Measurements from ENCODE around the gene KCNF1. TPM values are rescaled to one million over a fixed set of nuclear protein-coding genes. Genes with fewer than 3 reads are reported as not detected.

KCNF1 gene
- total and polyA plus RNA-seq, 4 donors = 0.09 TPM; not detected in 3

DNA sequence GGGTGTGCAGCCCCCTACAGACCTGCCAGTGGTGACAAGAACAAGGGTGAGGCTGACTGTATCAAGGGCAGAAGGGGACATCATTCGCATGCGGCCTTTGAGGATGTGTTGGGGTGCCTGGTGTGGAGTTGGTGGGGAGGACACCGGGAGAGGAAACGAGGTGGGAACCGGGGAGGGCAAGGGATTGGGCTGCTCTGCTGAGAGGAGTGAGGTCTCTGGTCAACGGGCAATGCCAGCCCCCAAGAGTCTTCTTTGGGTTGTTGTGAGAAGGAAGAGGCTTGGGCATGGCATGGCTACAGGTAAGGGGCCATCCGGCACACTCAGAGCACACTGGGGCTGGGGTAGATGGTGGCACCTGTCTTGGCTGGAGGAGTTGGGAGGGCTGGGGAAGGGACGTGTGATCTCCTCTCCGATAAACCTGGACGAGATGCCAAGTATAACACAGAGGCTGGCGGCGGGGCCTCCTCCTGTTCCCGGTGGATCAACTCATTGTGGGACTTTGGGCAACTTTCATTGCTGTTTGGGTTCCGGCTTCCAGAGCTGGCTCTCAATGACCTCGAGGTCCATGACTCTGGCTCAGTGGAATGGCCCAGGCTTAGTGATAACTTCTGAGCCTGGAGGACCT is 37.0 kb downstream of the KCNF1 start:
- H3K9ac ChIP-seq (ENCODE audit: low read depth in 1 of 2, low read length in 2 of 2) = no peak overlapping the region
- no peaks in the 10 kb centered on the region for H3K36me3 ChIP-seq (ENCODE audit: control insufficient read depth in 4 of 4, insufficient read depth in 3 of 4, low read depth in 1 of 4, low read length in 3 of 4)
- no peak overlapping the region for H3K27ac ChIP-seq (ENCODE audit: low read depth in 1 of 2, low read length in 2 of 2)
- DNase-seq (ENCODE audit: low spot score) = no peak
- peaks cover 0 to 4% (median 0%) of the 10 kb centered on the region in 4 donors for H3K27me3 ChIP-seq (ENCODE audit: control insufficient read depth in 4 of 4, insufficient read depth in 4 of 4, low read length in 3 of 4)
- H3K9me3 ChIP-seq (ENCODE audit: control insufficient read depth in 4 of 4, low read length in 3 of 4) = no peaks in the 10 kb centered on the region
- no peaks in the 10 kb centered on the region for H3K4me1 ChIP-seq (ENCODE audit: control insufficient read depth in 4 of 4, insufficient read depth in 4 of 4, low read length in 3 of 4)
- no peak overlapping the region for H3K4me3 ChIP-seq (ENCODE audit: low read depth in 1 of 3, low read length in 3 of 3)
- TF ChIP-seq SP1 (IDR thresholded peaks at IDR 0.05) (no peak), YY1 (IDR thresholded peaks at IDR 0.05) (no peak), TAF1 (conservative IDR thresholded peaks at IDR 0.05) (no peak), RXRA (IDR thresholded peaks at IDR 0.05) (no peak), GABPA (IDR thresholded peaks at IDR 0.05 in 1 of 2, conservative IDR thresholded peaks at IDR 0.05 in 1 of 2) (no peak), HNF4G (IDR thresholded peaks at IDR 0.05) (no peak)
- TF ChIP-seq, protein P1, sequence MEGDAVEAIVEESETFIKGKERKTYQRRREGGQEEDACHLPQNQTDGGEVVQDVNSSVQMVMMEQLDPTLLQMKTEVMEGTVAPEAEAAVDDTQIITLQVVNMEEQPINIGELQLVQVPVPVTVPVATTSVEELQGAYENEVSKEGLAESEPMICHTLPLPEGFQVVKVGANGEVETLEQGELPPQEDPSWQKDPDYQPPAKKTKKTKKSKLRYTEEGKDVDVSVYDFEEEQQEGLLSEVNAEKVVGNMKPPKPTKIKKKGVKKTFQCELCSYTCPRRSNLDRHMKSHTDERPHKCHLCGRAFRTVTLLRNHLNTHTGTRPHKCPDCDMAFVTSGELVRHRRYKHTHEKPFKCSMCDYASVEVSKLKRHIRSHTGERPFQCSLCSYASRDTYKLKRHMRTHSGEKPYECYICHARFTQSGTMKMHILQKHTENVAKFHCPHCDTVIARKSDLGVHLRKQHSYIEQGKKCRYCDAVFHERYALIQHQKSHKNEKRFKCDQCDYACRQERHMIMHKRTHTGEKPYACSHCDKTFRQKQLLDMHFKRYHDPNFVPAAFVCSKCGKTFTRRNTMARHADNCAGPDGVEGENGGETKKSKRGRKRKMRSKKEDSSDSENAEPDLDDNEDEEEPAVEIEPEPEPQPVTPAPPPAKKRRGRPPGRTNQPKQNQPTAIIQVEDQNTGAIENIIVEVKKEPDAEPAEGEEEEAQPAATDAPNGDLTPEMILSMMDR (IDR thresholded peaks at IDR 0.05; ENCODE audit: low read depth, low read length, missing input control) = no peak
- TF ChIP-seq, protein P2, sequence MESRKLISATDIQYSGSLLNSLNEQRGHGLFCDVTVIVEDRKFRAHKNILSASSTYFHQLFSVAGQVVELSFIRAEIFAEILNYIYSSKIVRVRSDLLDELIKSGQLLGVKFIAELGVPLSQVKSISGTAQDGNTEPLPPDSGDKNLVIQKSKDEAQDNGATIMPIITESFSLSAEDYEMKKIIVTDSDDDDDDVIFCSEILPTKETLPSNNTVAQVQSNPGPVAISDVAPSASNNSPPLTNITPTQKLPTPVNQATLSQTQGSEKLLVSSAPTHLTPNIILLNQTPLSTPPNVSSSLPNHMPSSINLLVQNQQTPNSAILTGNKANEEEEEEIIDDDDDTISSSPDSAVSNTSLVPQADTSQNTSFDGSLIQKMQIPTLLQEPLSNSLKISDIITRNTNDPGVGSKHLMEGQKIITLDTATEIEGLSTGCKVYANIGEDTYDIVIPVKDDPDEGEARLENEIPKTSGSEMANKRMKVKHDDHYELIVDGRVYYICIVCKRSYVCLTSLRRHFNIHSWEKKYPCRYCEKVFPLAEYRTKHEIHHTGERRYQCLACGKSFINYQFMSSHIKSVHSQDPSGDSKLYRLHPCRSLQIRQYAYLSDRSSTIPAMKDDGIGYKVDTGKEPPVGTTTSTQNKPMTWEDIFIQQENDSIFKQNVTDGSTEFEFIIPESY (IDR thresholded peaks at IDR 0.05) = no peak
- TF ChIP-seq, protein P3, sequence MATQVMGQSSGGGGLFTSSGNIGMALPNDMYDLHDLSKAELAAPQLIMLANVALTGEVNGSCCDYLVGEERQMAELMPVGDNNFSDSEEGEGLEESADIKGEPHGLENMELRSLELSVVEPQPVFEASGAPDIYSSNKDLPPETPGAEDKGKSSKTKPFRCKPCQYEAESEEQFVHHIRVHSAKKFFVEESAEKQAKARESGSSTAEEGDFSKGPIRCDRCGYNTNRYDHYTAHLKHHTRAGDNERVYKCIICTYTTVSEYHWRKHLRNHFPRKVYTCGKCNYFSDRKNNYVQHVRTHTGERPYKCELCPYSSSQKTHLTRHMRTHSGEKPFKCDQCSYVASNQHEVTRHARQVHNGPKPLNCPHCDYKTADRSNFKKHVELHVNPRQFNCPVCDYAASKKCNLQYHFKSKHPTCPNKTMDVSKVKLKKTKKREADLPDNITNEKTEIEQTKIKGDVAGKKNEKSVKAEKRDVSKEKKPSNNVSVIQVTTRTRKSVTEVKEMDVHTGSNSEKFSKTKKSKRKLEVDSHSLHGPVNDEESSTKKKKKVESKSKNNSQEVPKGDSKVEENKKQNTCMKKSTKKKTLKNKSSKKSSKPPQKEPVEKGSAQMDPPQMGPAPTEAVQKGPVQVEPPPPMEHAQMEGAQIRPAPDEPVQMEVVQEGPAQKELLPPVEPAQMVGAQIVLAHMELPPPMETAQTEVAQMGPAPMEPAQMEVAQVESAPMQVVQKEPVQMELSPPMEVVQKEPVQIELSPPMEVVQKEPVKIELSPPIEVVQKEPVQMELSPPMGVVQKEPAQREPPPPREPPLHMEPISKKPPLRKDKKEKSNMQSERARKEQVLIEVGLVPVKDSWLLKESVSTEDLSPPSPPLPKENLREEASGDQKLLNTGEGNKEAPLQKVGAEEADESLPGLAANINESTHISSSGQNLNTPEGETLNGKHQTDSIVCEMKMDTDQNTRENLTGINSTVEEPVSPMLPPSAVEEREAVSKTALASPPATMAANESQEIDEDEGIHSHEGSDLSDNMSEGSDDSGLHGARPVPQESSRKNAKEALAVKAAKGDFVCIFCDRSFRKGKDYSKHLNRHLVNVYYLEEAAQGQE (IDR thresholded peaks at IDR 0.05) = no peak
- TF ChIP-seq, protein P4, sequence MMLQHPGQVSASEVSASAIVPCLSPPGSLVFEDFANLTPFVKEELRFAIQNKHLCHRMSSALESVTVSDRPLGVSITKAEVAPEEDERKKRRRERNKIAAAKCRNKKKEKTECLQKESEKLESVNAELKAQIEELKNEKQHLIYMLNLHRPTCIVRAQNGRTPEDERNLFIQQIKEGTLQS (IDR thresholded peaks at IDR 0.05) = no peak
- 86% methylated on average over 15 of the region's 15 CpGs for WGBS

DNA sequence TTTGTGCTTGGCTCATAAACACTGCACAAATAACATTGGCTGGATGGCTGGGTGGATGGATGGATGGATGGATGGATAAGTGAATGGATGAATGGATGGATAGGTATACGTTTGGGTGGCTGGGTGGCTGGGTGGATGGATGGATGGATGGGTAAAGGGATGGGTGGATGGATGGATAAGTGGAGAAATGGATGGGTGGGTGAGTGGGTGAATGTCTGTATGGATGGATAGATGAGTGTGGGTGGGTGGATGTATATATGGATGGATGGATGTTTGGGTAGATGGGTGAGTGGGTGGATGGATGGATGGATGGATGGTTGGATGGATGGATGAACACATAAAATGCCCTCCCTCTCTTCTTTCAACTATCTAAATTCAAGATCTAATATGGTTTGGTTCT is 38.1 kb downstream of the KCNF1 start:
- H3K4me1 ChIP-seq (ENCODE audit: control insufficient read depth in 4 of 4, insufficient read depth in 4 of 4, low read length in 3 of 4) = no peaks in the 10 kb centered on the region
- no peak overlapping the region for H3K27ac ChIP-seq (ENCODE audit: low read depth in 1 of 2, low read length in 2 of 2)
- no peaks in the 10 kb centered on the region for H3K36me3 ChIP-seq (ENCODE audit: control insufficient read depth in 4 of 4, insufficient read depth in 3 of 4, low read depth in 1 of 4, low read length in 3 of 4)
- DNase-seq (ENCODE audit: low spot score) = no peak
- no peak overlapping the region for H3K4me3 ChIP-seq (ENCODE audit: low read depth in 1 of 3, low read length in 3 of 3)
- WGBS = 59% methylated on average over 1 of the region's 1 CpG
- no peaks in the 10 kb centered on the region for H3K9me3 ChIP-seq (ENCODE audit: control insufficient read depth in 4 of 4, low read length in 3 of 4)
- no peak overlapping the region for H3K9ac ChIP-seq (ENCODE audit: low read depth in 1 of 2, low read length in 2 of 2)
- TF ChIP-seq RAD21 (IDR thresholded peaks at IDR 0.05) = no peak
- TF ChIP-seq, protein P2 (IDR thresholded peaks at IDR 0.05) = no peak
- TF ChIP-seq YY1 (IDR thresholded peaks at IDR 0.05) = no peak
- no peak for TF ChIP-seq RXRA (IDR thresholded peaks at IDR 0.05)
- no peak for TF ChIP-seq TAF1 (conservative IDR thresholded peaks at IDR 0.05)
- TF ChIP-seq, protein P3 (IDR thresholded peaks at IDR 0.05) = no peak
- no peak for TF ChIP-seq FOXA1 (IDR thresholded peaks at IDR 0.05)
- no peak for TF ChIP-seq FOXA2 (IDR thresholded peaks at IDR 0.05)
- no peak for TF ChIP-seq EGR1 (IDR thresholded peaks at IDR 0.05; ENCODE audit: low read depth in 2 of 2)
- no peak for TF ChIP-seq NR2F2 (IDR thresholded peaks at IDR 0.05)
- TF ChIP-seq, protein P4 (IDR thresholded peaks at IDR 0.05) = no peak
- peaks cover 0 to 4% (median 0%) of the 10 kb centered on the region in 4 donors for H3K27me3 ChIP-seq (ENCODE audit: control insufficient read depth in 4 of 4, insufficient read depth in 4 of 4, low read length in 3 of 4)
